H1 (cell line): ENCODE measurements around the gene ARID4B. TPM values are rescaled to one million over a fixed set of nuclear protein-coding genes. Genes with fewer than 3 reads are reported as not detected.

Source experiments
- CTCF ChIA-PET: fragments of 300-600 bp; sonication (Branson Sonifier 250); formaldehyde crosslinking; loops from one replicate; lab custom pipeline; 2021; ENCODE audit not compliant: partially characterized antibody; lab: Charles Lee
- POLR2A ChIA-PET: fragments of 300-600 bp; sonication (Branson Sonifier 250); formaldehyde crosslinking; loops from one replicate; lab custom pipeline; 2021; ENCODE audit warnings: inconsistent platforms; ENCODE audit not compliant: partially characterized antibody; lab: Charles Lee
- DNase-seq, 2 experiments: peaks; one replicate each; pipeline versions ENCODE4 v3.0.0 to v3.0.0-alpha.2; 2010 to 2022; ENCODE audit warnings: low spot score in 2 of 2, low read depth in 1 of 2, mixed read lengths in 1 of 2
- FAIRE-seq: peaks from 2 replicates; lab custom pipeline; 2011; peaks lifted over from hg19 to GRCh38; lab: Jason Lieb, UNC
- H2AFZ ChIP-seq: 2 replicates; pipeline ENCODE4 v1.8.1; 2012; ENCODE audit warnings: low read length, inconsistent platforms
- H2AK5ac ChIP-seq: 2 replicates; pipeline ENCODE4 v1.6.1; 2013; ENCODE audit warnings: low read depth, low read length
- H2BK120ac ChIP-seq: replicated peaks from 2 replicates; pipeline ENCODE3; 2013; ENCODE audit warnings: low read depth, low read length, inconsistent platforms
- H2BK12ac ChIP-seq: 2 replicates; pipeline ENCODE4 v1.6.1; 2013; ENCODE audit warnings: low read depth, low read length
- H2BK15ac ChIP-seq: 2 replicates; pipeline ENCODE4 v1.6.1; 2013; ENCODE audit warnings: low read length
- H2BK20ac ChIP-seq: 2 replicates; pipeline ENCODE4 v1.6.1; 2013; ENCODE audit warnings: low read length
- H2BK5ac ChIP-seq: 2 replicates; pipeline ENCODE4 v1.6.1; 2013; ENCODE audit warnings: low read depth, low read length
- H3K14ac ChIP-seq: 2 replicates; pipeline ENCODE4 v1.6.1; 2013; ENCODE audit warnings: inconsistent platforms; ENCODE audit not compliant: insufficient read length
- H3K18ac ChIP-seq: 2 replicates; pipeline ENCODE4 v1.6.1; 2013; ENCODE audit warnings: low read length; ENCODE audit errors: extremely low read depth
- H3K23ac ChIP-seq: 2 replicates; pipeline ENCODE4 v1.6.1; 2013; ENCODE audit warnings: inconsistent platforms; ENCODE audit not compliant: insufficient read length
- H3K23me2 ChIP-seq: 2 replicates; pipeline ENCODE4 v1.6.1; 2013; ENCODE audit warnings: low read depth, low read length
- H3K27ac ChIP-seq: 2 replicates; pipeline ENCODE4 v1.6.1; 2011; ENCODE audit warnings: low read depth, low read length, inconsistent platforms
- H3K27me3 ChIP-seq, 4 experiments: replicated peaks in 1 of 4; 1 replicate in 1 of 4; 2 replicates in 3 of 4; pipeline versions ENCODE4 v1.6.1 to v1.8.1; 2011 to 2013; ENCODE audit warnings: low read length in 3 of 4, mild to moderate bottlenecking in 3 of 4, inconsistent platforms in 2 of 4, mixed read lengths in 2 of 4, moderate library complexity in 1 of 4; ENCODE audit not compliant: control insufficient read depth in 3 of 4, insufficient read depth in 3 of 4; ENCODE audit errors: extremely low read depth in 1 of 4
- H3K36me3 ChIP-seq, 4 experiments: 2 replicates each; pipeline versions ENCODE4 v1.6.1 to v1.8.1; 2011 to 2013; ENCODE audit warnings: mild to moderate bottlenecking in 4 of 4, low read length in 3 of 4, moderate library complexity in 2 of 4, control low read depth in 1 of 4, inconsistent platforms in 1 of 4; ENCODE audit not compliant: insufficient read depth in 4 of 4, control insufficient read depth in 2 of 4
- H3K4ac ChIP-seq: replicated peaks from 2 replicates; pipeline ENCODE3; 2013; ENCODE audit warnings: low read length, low read depth, mixed read lengths, inconsistent platforms; ENCODE audit not compliant: insufficient read length
- H3K4me1 ChIP-seq, 4 experiments: replicated peaks in 1 of 4; 1 replicate in 1 of 4; 2 replicates in 3 of 4; pipeline versions ENCODE4 v1.6.1 to v1.8.1; 2011 to 2013; ENCODE audit warnings: low read length in 3 of 4, inconsistent platforms in 2 of 4, mixed read lengths in 1 of 4; ENCODE audit not compliant: insufficient read depth in 4 of 4, control insufficient read depth in 3 of 4
- H3K4me2 ChIP-seq, 2 experiments: 2 replicates each; pipeline versions ENCODE4 v1.6.1 to v1.8.1; 2011 to 2013; ENCODE audit warnings: low read depth in 2 of 2, low read length in 2 of 2, control low read depth in 1 of 2, inconsistent platforms in 1 of 2, mild to moderate bottlenecking in 1 of 2; ENCODE audit not compliant: insufficient read depth in 1 of 2
- H3K4me3 ChIP-seq, 4 experiments: fragments of 200-600, 300-600 bp in 1 of 4; sonication (generic), shearing (Covaris generic), sonication (Bioruptor Twin) in 1 of 4; 2 replicates each; pipeline versions ENCODE4 v1.5.1 to v1.8.1; 2011 to 2016; ENCODE audit warnings: low read length in 4 of 4, low read depth in 3 of 4, control low read depth in 2 of 4, inconsistent platforms in 2 of 4, mild to moderate bottlenecking in 2 of 4, mixed read lengths in 1 of 4, moderate library complexity in 1 of 4; ENCODE audit not compliant: insufficient read depth in 2 of 4; ENCODE audit errors: extremely low read depth in 1 of 4
- H3K56ac ChIP-seq: replicated peaks from 2 replicates; pipeline ENCODE3; 2013; ENCODE audit warnings: low read depth, mild to moderate bottlenecking, mixed read lengths, low read length, inconsistent platforms; ENCODE audit not compliant: insufficient read length
- H3K79me1 ChIP-seq: 2 replicates; pipeline ENCODE4 v1.6.1; 2013; ENCODE audit warnings: low read depth, low read length, control low read depth
- H3K79me2 ChIP-seq, 2 experiments: 2 replicates each; pipeline versions ENCODE4 v1.6.1 to v1.8.1; 2012 to 2013; ENCODE audit warnings: low read length in 2 of 2, mild to moderate bottlenecking in 2 of 2, inconsistent platforms in 1 of 2; ENCODE audit not compliant: insufficient read depth in 2 of 2, control insufficient read depth in 1 of 2
- H3K9ac ChIP-seq, 4 experiments: replicated peaks in 1 of 4; 1 replicate in 1 of 4; 2 replicates in 3 of 4; pipeline versions ENCODE4 v1.6.1 to v1.8.1; 2011 to 2013; ENCODE audit warnings: low read depth in 3 of 4, low read length in 3 of 4, control low read depth in 2 of 4, mild to moderate bottlenecking in 2 of 4, moderate library complexity in 2 of 4, inconsistent platforms in 1 of 4; ENCODE audit errors: extremely low read depth in 1 of 4
- H3K9me3 ChIP-seq, 2 experiments: 2 replicates each; pipeline versions ENCODE4 v1.6.1 to v1.8.1; 2012 to 2013; ENCODE audit warnings: mild to moderate bottlenecking in 2 of 2, moderate library complexity in 2 of 2, control low read depth in 1 of 2, inconsistent platforms in 1 of 2, low read depth in 1 of 2, low read length in 1 of 2, mixed read lengths in 1 of 2; ENCODE audit not compliant: insufficient read depth in 2 of 2
- H4K20me1 ChIP-seq, 2 experiments: replicated peaks in 1 of 2; 2 replicates each; pipeline versions ENCODE3 to v1.8.1; 2011 to 2013; ENCODE audit warnings: inconsistent platforms in 2 of 2, low read length in 2 of 2, mild to moderate bottlenecking in 1 of 2; ENCODE audit not compliant: insufficient read depth in 2 of 2, control insufficient read depth in 1 of 2
- H4K5ac ChIP-seq: 2 replicates; pipeline ENCODE4 v1.6.1; 2013; ENCODE audit warnings: low read length, low read depth, mixed read lengths, inconsistent platforms; ENCODE audit not compliant: insufficient read length
- H4K8ac ChIP-seq: 2 replicates; pipeline ENCODE4 v1.8.0; 2013; ENCODE audit warnings: mild to moderate bottlenecking, moderate library complexity, low read length, inconsistent platforms; ENCODE audit not compliant: insufficient read depth; ENCODE audit errors: extremely low read depth
- H4K91ac ChIP-seq: replicated peaks from 2 replicates; pipeline ENCODE3; 2013; ENCODE audit warnings: low read length, mixed read lengths, inconsistent platforms; ENCODE audit not compliant: insufficient read length
- CEBPB ChIP-seq: IDR thresholded peaks from 2 replicates; pipeline ENCODE4 v1.6.1; 2012; ENCODE audit warnings: low read depth, low read length
- CHD1 ChIP-seq: IDR thresholded peaks from 2 replicates; pipeline ENCODE4 v1.6.1; 2012; ENCODE audit warnings: low read depth, low read length, improper control_type of control experiment
- FOSL1 ChIP-seq: IDR thresholded peaks from 2 replicates; pipeline ENCODE4 v1.6.1; 2011; ENCODE audit warnings: mild to moderate bottlenecking, low read depth, low read length, moderate library complexity; ENCODE audit not compliant: insufficient read depth
- HDAC2 ChIP-seq, 2 experiments: fragments of 300-600 bp in 1 of 2; sonication (generic) in 1 of 2; IDR thresholded peaks; 2 replicates each; pipeline ENCODE4 v1.6.1; 2011 to 2012; ENCODE audit warnings: low read depth in 2 of 2, low read length in 2 of 2, mild to moderate bottlenecking in 2 of 2, moderate library complexity in 2 of 2, borderline replicate concordance in 1 of 2, inconsistent platforms in 1 of 2
- JUN ChIP-seq: IDR thresholded peaks from 2 replicates; pipeline ENCODE4 v1.6.1; 2011; ENCODE audit warnings: low read depth, mild to moderate bottlenecking, improper control_type of control experiment, low read length
- KDM4A ChIP-seq: IDR thresholded peaks from one replicate; pipeline ENCODE4 v1.7.1; 2012; ENCODE audit warnings: low read depth, mild to moderate bottlenecking, moderate library complexity, low read length, inconsistent platforms; ENCODE audit not compliant: severe bottlenecking
- KDM5A ChIP-seq: fragments of 200-600 bp; IDR thresholded peaks from 2 replicates; pipeline ENCODE4 v1.7.1; 2012; ENCODE audit warnings: mild to moderate bottlenecking, low read length, inconsistent platforms, mixed read lengths
- MAFK ChIP-seq: IDR thresholded peaks from 2 replicates; pipeline ENCODE4 v1.6.1; 2012; ENCODE audit warnings: low read depth, mild to moderate bottlenecking, improper control_type of control experiment, low read length
- NANOG ChIP-seq: IDR thresholded peaks from 2 replicates; pipeline ENCODE4 v1.6.1; 2011; ENCODE audit warnings: low read length, low read depth, mild to moderate bottlenecking, inconsistent platforms; ENCODE audit not compliant: insufficient read depth, poor library complexity, severe bottlenecking
- RXRA ChIP-seq: IDR thresholded peaks from 2 replicates; pipeline ENCODE4 v1.6.1; 2011; ENCODE audit warnings: low read depth, mild to moderate bottlenecking, low read length, moderate library complexity; ENCODE audit not compliant: insufficient read depth
- SAP30 ChIP-seq: fragments of 300-600 bp; sonication (generic); IDR thresholded peaks from 2 replicates; pipeline ENCODE4 v1.7.1; 2012; ENCODE audit warnings: low read length, moderate library complexity, mild to moderate bottlenecking, inconsistent platforms; ENCODE audit not compliant: insufficient read depth, insufficient replicate concordance
- SIRT6 ChIP-seq: IDR thresholded peaks from one replicate; pipeline ENCODE4 v1.7.1; 2012; ENCODE audit warnings: low read length, inconsistent platforms
- SP1 ChIP-seq: IDR thresholded peaks from 2 replicates; pipeline ENCODE4 v1.6.1; 2011; ENCODE audit warnings: low read depth, low read length
- SRF ChIP-seq: IDR thresholded peaks from 2 replicates; pipeline ENCODE4 v1.6.1; 2011; ENCODE audit warnings: mild to moderate bottlenecking, low read depth, low read length, moderate library complexity
- WGBS, 2 experiments: shearing (Covaris generic) in 1 of 2; methylation state at CpG; one replicate each; pipeline versions ENCODE4 v1.1.6 to v1.1.7; 2013 to 2015; ENCODE audit warnings: low lambda C conversion rate in 2 of 2, mixed read lengths in 2 of 2, inconsistent platforms in 1 of 2, low coverage in 1 of 2, missing lambda C conversion rate in 1 of 2; ENCODE audit not compliant: insufficient replicate concordance in 2 of 2, insufficient coverage in 1 of 2, insufficient read length in 1 of 2; ENCODE audit errors: extremely low coverage in 1 of 2, missing lambda C conversion rate in 1 of 2; 5-methylcytosine and 5-hydroxymethylcytosine counted together
- polyA plus RNA-seq, 7 experiments: library from polyadenylated mRNA; depleted of rRNA in 3 of 7; stranded (reverse) in 5 of 7; unstranded in 2 of 7; fragments of >200 nt in 5 of 7; fragments of 200-250 nt in 2 of 7; gene quantifications; 1 replicate in 5 of 7; 2 replicates in 1 of 7; 4 replicates in 1 of 7; pipeline versions ENCODE4 v1.2.1 to v1.2.3, GENCODE V29; 2011 to 2013; ENCODE audit warnings: missing spikeins in 2 of 7, mixed read lengths in 2 of 7
- total RNA-seq: library from RNA; stranded (reverse); fragmentation: NEBNext Ultra II Directional; extraction: Animal tissue kit (Norgen Biotek cat#: 25700); gene quantifications from 2 replicates; pipeline ENCODE4 v1.2.1, GENCODE V29; 2021

ARID4B gene
- total and polyA plus RNA-seq, 2 of the 8 experiments (the other 6 are each of a cell fraction or from before 2014, with no cell fraction given), result 5.1 to 28.8 TPM

DNA sequence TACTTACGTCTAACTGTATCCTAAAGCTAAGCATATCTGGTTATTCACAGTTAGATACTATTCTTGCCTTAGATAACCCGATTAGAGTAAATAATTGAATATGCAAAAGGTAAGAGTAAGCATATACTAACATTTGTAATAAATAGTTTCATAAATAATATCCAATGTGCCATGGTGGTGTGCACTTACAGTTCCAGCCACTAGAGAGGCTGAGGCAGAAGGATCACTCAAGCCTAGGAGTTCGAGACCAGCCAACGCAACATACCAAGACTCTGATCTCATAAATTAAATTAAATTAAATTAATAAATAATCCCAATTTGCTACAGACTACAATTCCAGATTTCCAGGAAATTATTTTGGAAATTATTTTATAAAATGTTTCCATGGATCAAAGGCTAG is 12.2 kb downstream of the ARID4B start:
- WGBS, 2 experiments, result 97% methylated on average over 4 of the region's 4 CpGs; no CpG with 5 or more reads in 1 of the 2 experiments
- H3K4me3 ChIP-seq, result no peak overlapping the region
- H3K56ac ChIP-seq, result no peak overlapping the region
- TF ChIP-seq SRF, result no peak
- no peak for TF ChIP-seq CHD1
- no peak for TF ChIP-seq KDM4A
- TF ChIP-seq FOSL1, result no peak
- TF ChIP-seq NANOG, result no peak
- no peak for TF ChIP-seq MAFK
- TF ChIP-seq HDAC2 (IDR thresholded peaks at IDR 0.05; ENCODE audit: borderline replicate concordance in 1 of 2, low read depth in 2 of 2, low read length in 2 of 2), result no peak
- no peak for TF ChIP-seq JUN
- no peak for TF ChIP-seq CEBPB
- TF ChIP-seq KDM5A, result no peak
- TF ChIP-seq RXRA, result no peak
- TF ChIP-seq SAP30, result no peak
- TF ChIP-seq SIRT6, result no peak
- TF ChIP-seq SP1, result no peak
- no peak overlapping the region for H3K27ac ChIP-seq
- no peaks in the 10 kb centered on the region for H3K27me3 ChIP-seq
- FAIRE-seq (no peak), DNase-seq (no peak)
- no peak overlapping the region for H2BK15ac ChIP-seq
- peaks cover 0 to 15% (median 2%) of the 10 kb centered on the region in 4 experiments; a peak in 5 of 8 replicates for H3K36me3 ChIP-seq
- H3K4ac ChIP-seq, result no peak overlapping the region
- H3K18ac ChIP-seq, result no peak overlapping the region
- no peak overlapping the region for H2BK120ac ChIP-seq
- H2BK20ac ChIP-seq, result no peak overlapping the region
- H3K9ac ChIP-seq, result no peak overlapping the region
- no peak overlapping the region for H4K5ac ChIP-seq
- no peak overlapping the region for H3K4me2 ChIP-seq
- peaks cover 39 to 100% of the 10 kb centered on the region in 2 experiments for H3K79me2 ChIP-seq
- no peak overlapping the region for H3K23ac ChIP-seq
- H3K14ac ChIP-seq, result no peak overlapping the region
- peaks cover 11 to 19% of the 10 kb centered on the region in 2 experiments for H4K20me1 ChIP-seq
- ChIA-PET POLR2A (interaction anchor here (0.6 to 2.0 kb wide), 2 partner anchors 10 to 11 kb away, joined by 3 to 5 read pairs; no protein-coding TSS in a partner anchor), CTCF (interaction anchor here (1.2 kb wide), 1 partner anchor 10 kb away, joined by 3 read pairs; no protein-coding TSS in a partner anchor)
- no peak overlapping the region for H2AFZ ChIP-seq
- no peak overlapping the region for H2AK5ac ChIP-seq
- no peak overlapping the region for H4K8ac ChIP-seq
- H2BK12ac ChIP-seq, result no peak overlapping the region
- no peak overlapping the region for H2BK5ac ChIP-seq
- H3K23me2 ChIP-seq, result no peaks in the 10 kb centered on the region
- no peak overlapping the region for H4K91ac ChIP-seq
- H3K9me3 ChIP-seq, result no peaks in the 10 kb centered on the region
- peaks cover 0 to 5% (median 0%) of the 10 kb centered on the region in 4 experiments; a peak in 2 of 7 replicates for H3K4me1 ChIP-seq
- H3K79me1 ChIP-seq, result peaks cover under 1% of the 10 kb centered on the region; the same call in 1 of the 2 replicates
